ENCODE results near the gene ILKAP. TPM values are rescaled to one million over a fixed set of nuclear protein-coding genes. Genes with fewer than 3 reads are reported as not detected.
A peak's percentile ranks its signal among the peaks of the same experiment; 100 is the strongest.

ILKAP gene
- total and polyA plus RNA-seq, 2 experiments from 2014 or later = 25.9 to 37.5 TPM

DNA sequence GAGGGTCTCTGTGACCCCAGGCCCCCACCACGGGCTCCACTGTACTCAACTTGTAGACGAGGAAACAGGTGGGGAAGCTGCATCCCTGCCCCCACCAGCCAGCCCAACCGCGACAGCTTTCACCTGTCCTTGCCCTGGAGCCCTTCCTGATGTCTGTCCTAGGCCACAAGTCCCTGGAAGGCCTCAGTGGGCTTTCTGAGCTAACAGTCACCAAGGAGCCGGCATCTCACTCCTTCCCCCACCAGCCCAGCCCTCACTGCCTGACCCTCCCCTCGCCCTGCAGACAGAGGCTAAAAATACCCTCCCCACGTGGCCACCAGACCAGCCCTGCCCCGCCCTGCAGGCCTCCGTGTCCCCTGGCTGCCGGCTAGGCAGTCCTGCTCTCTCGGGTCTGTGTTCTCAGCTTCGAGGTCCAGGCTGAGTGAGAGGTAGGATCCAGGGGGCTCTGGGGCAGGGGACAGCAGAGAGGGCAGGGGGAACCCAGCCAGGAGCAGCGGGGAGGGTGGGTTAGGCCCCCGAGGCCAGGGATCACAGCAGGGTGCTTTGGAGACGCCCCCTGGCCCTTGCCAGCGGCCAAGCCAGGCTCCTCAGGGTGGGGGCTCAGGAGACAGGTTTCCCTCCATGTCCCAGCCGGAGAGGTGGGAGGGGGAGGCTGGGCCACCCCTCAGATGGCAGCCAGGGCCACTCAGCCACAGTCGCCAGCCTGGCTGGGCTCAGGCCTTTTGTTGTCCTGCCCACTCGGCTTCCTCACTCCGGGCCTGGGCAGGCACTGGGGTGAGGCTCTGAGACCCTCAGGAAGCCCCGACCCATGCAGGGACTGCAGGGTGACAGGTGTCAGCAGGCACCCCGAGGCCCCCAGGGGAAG is 64.9 kb downstream of the ILKAP start, which contains the start of gene KLHL30:
TSS of gene KLHL30 (plus strand) at position 338 of the 865 bp plus-strand sequence. CDS start 2,087 bp downstream, outside the sequence.
- H3K27ac ChIP-seq = no peak within 1 kb of the TSS
- H4K20me1 ChIP-seq (ENCODE audit: insufficient read depth, poor library complexity, severe bottlenecking) = no peaks in the 10 kb centered on the region
- H3K4me1 ChIP-seq (ENCODE audit: insufficient read depth) = peaks cover 18% of the 10 kb centered on the region
- H3K79me2 ChIP-seq = no peaks in the 10 kb centered on the region
- DNase-seq (ENCODE audit: low spot score) = peak; percentile 45
- H2AFZ ChIP-seq = no peak within 1 kb of the TSS
- H3K36me3 ChIP-seq (replicated peaks; ENCODE audit: insufficient read depth, low read depth) = no peaks in the 10 kb centered on the region
- H3K4me3 ChIP-seq = no peak within 1 kb of the TSS
- TF ChIP-seq EZH2phosphoT487 (IDR thresholded peaks at IDR 0.05; ENCODE audit: low read depth, severe bottlenecking, unreplicated experiment) (no peak), EZH2 (IDR thresholded peaks at IDR 0.05; ENCODE audit: borderline replicate concordance) (no peak)
- H3K9me3 ChIP-seq (ENCODE audit: low read depth) = no peaks in the 10 kb centered on the region
- H3K27me3 ChIP-seq = no peaks in the 10 kb centered on the region
- H3K4me2 ChIP-seq = no peak within 1 kb of the TSS
- no peaks in the 10 kb centered on the region for H3K9me2 ChIP-seq (replicated peaks; ENCODE audit: insufficient read depth)
- WGBS (ENCODE audit: low lambda C conversion rate, missing lambda C conversion rate) = 76% methylated on average over 19 of the region's 22 CpGs

- Histone ChIP-seq H3K9me3 (ENCODE audit: low read depth) (no peaks in the 10 kb centered on the region), H3K27ac (no peak overlapping the region), H3K4me1 (ENCODE audit: insufficient read depth) (peaks cover 18% of the 10 kb centered on the region), H4K20me1 (ENCODE audit: insufficient read depth, poor library complexity, severe bottlenecking) (no peaks in the 10 kb centered on the region), H3K4me2 (no peak overlapping the region), H3K9me2 (replicated peaks; ENCODE audit: insufficient read depth) (no peaks in the 10 kb centered on the region), H3K4me3 (no peak overlapping the region), H2AFZ (no peak overlapping the region), H3K36me3 (replicated peaks; ENCODE audit: insufficient read depth, low read depth) (no peaks in the 10 kb centered on the region), H3K27me3 (no peaks in the 10 kb centered on the region), H3K79me2 (no peaks in the 10 kb centered on the region)
- WGBS (ENCODE audit: low lambda C conversion rate, missing lambda C conversion rate) = 95% methylated on average over 13 of the region's 13 CpGs
- DNase-seq (ENCODE audit: low spot score) = no peak
- TF ChIP-seq, protein P1, sequence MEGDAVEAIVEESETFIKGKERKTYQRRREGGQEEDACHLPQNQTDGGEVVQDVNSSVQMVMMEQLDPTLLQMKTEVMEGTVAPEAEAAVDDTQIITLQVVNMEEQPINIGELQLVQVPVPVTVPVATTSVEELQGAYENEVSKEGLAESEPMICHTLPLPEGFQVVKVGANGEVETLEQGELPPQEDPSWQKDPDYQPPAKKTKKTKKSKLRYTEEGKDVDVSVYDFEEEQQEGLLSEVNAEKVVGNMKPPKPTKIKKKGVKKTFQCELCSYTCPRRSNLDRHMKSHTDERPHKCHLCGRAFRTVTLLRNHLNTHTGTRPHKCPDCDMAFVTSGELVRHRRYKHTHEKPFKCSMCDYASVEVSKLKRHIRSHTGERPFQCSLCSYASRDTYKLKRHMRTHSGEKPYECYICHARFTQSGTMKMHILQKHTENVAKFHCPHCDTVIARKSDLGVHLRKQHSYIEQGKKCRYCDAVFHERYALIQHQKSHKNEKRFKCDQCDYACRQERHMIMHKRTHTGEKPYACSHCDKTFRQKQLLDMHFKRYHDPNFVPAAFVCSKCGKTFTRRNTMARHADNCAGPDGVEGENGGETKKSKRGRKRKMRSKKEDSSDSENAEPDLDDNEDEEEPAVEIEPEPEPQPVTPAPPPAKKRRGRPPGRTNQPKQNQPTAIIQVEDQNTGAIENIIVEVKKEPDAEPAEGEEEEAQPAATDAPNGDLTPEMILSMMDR (IDR thresholded peaks at IDR 0.05; ENCODE audit: poor library complexity) = no peak
- TF ChIP-seq EZH2phosphoT487 (IDR thresholded peaks at IDR 0.05; ENCODE audit: low read depth, severe bottlenecking, unreplicated experiment) (no peak), EZH2 (IDR thresholded peaks at IDR 0.05; ENCODE audit: borderline replicate concordance) (no peak)
Measured at GRCh38 chr2:238137885-238138284, 65.6 kb downstream of the ILKAP start.

DNA sequence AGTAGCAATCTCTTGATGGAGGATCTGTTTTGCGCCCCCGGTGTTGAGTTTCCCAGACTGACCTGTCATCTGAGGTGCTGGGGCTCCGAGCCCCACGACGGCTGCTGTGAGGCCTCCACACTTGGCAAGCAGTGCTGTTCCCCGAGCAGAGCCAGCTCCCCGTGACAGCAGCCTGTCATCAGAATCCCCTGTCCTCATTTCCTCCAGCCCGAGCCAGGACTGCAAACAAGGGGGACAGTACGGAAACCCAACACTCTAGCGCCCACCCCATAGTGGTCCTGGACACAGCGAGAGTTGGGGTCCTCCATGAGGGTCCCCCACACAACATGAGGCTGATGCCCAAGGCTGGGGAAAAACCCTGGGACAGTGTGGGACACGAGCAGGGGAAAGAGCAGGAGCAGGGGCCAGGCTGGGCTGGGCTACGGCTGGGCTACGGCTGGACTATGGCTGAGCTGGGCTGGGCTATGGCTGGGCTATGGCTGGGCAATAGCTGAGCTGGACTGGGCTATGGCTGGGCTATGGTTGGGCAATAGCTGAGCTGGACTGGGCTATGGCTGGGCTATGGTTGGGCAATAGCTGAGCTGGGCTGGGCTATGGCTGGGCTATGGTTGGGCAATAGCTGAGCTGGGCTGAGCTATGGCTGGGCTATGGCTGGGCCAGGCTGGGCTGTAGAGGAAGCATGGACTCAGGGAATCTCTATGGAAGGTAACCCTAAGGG is 66.5 kb downstream of the ILKAP start:
- Histone ChIP-seq H3K9me3 (ENCODE audit: low read depth) (no peaks in the 10 kb centered on the region), H3K27me3 (no peaks in the 10 kb centered on the region), H3K4me2 (no peak overlapping the region), H3K79me2 (no peaks in the 10 kb centered on the region), H3K36me3 (replicated peaks; ENCODE audit: insufficient read depth, low read depth) (no peaks in the 10 kb centered on the region), H3K27ac (no peak overlapping the region), H3K4me3 (no peak overlapping the region), H3K4me1 (ENCODE audit: insufficient read depth) (peaks cover 12% of the 10 kb centered on the region), H3K9me2 (replicated peaks; ENCODE audit: insufficient read depth) (no peaks in the 10 kb centered on the region), H2AFZ (no peak overlapping the region), H4K20me1 (ENCODE audit: insufficient read depth, poor library complexity, severe bottlenecking) (no peaks in the 10 kb centered on the region)
- TF ChIP-seq EZH2 (IDR thresholded peaks at IDR 0.05; ENCODE audit: borderline replicate concordance) (no peak), EZH2phosphoT487 (IDR thresholded peaks at IDR 0.05; ENCODE audit: low read depth, severe bottlenecking, unreplicated experiment) (no peak)
- TF ChIP-seq, protein P1 (IDR thresholded peaks at IDR 0.05; ENCODE audit: poor library complexity) = no peak
- WGBS (ENCODE audit: low lambda C conversion rate, missing lambda C conversion rate) = 77% methylated on average over 14 of the region's 14 CpGs
- DNase-seq (ENCODE audit: low spot score) = no peak
